ENCODE results near the gene RBFOX2.

- TF ChIP-seq POLR2A (IDR thresholded peaks at IDR 0.05) (no peak), CTCF (IDR thresholded peaks at IDR 0.05) (no peak)
Measured at GRCh38 chr22:35870517-35871293, 157.9 kb downstream of the RBFOX2 start.
